Caco-2 (cell line): Measurements from ENCODE around the gene CNDP1. TPM values are rescaled to one million over a fixed set of nuclear protein-coding genes. Genes with fewer than 3 reads are reported as not detected.

ENCODE experiments used
- BruUV-seq: library from RNA; stranded (reverse); fragments of 400-500 nt; replicated peaks from 2 replicates; lab custom pipeline; 2021; lab: Mats Ljungman, UMichigan
- CTCF ChIA-PET: fragments of 300-600 bp; sonication (Branson Sonifier 250); formaldehyde crosslinking; loops from one replicate; lab custom pipeline; 2022; ENCODE audit warnings: antibody characterized with exemption; lab: Charles Lee
- POLR2A ChIA-PET: fragments of 300-600 bp; sonication (Branson Sonifier 250); formaldehyde crosslinking; loops from one replicate; lab custom pipeline; 2022; ENCODE audit warnings: antibody characterized with exemption; lab: Charles Lee
- DNase-seq, 2 experiments: peaks; one replicate each; pipeline versions ENCODE4 v3.0.0 to v3.0.0-alpha.2; 2020 to 2022
- H3K27me3 ChIP-seq: replicated peaks from 2 replicates; pipeline ENCODE4 v1.6.0; 2011; ENCODE audit warnings: low read length; ENCODE audit not compliant: control insufficient read depth, insufficient read depth
- H3K36me3 ChIP-seq: 2 replicates; pipeline ENCODE4 v1.5.1; 2011; ENCODE audit warnings: low read length; ENCODE audit not compliant: control insufficient read depth, insufficient read depth
- H3K4me1 ChIP-seq: fragments of 250-450 bp; sonication (Bioruptor Pico); 2 replicates; pipeline ENCODE4 v1.5.1; 2020; ENCODE audit warnings: mild to moderate bottlenecking
- H3K4me3 ChIP-seq: 2 replicates; pipeline ENCODE4 v1.5.1; 2011; ENCODE audit warnings: low read depth, mild to moderate bottlenecking, control low read depth, low read length
- H3K9me3 ChIP-seq: fragments of 250-450 bp; sonication (Bioruptor Pico); 2 replicates; pipeline ENCODE4 v1.5.1; 2020; ENCODE audit warnings: mild to moderate bottlenecking, moderate library complexity
- H3K27ac Mint-ChIP-seq: one replicate; pipeline ENCODE4 v1.8.0; 2022; ENCODE audit warnings: mixed read lengths; ENCODE audit not compliant: unreplicated experiment
- H3K27me3 Mint-ChIP-seq: one replicate; pipeline ENCODE4 v1.8.0; 2022; ENCODE audit warnings: mixed read lengths; ENCODE audit not compliant: insufficient read depth, unreplicated experiment
- H3K36me3 Mint-ChIP-seq: one replicate; pipeline ENCODE4 v1.8.0; 2022; ENCODE audit warnings: mild to moderate bottlenecking, mixed read lengths; ENCODE audit not compliant: insufficient read depth, unreplicated experiment
- H3K4me1 Mint-ChIP-seq: one replicate; pipeline ENCODE4 v1.8.0; 2022; ENCODE audit warnings: low read depth, mixed read lengths; ENCODE audit not compliant: unreplicated experiment
- H3K4me3 Mint-ChIP-seq: one replicate; pipeline ENCODE4 v1.8.0; 2022; ENCODE audit warnings: mild to moderate bottlenecking, moderate library complexity, mixed read lengths; ENCODE audit not compliant: unreplicated experiment
- H3K9me3 Mint-ChIP-seq: one replicate; pipeline ENCODE4 v1.8.0; 2022; ENCODE audit warnings: mixed read lengths; ENCODE audit not compliant: unreplicated experiment
- CTCF ChIP-seq, 2 experiments: fragments of 200-600 bp in 1 of 2; IDR thresholded peaks; 1 replicate in 1 of 2; 2 replicates in 1 of 2; pipeline versions ENCODE4 v1.5.1 to v1.8.0; 2011 to 2022; ENCODE audit warnings: antibody characterized with exemption in 1 of 2, control low read depth in 1 of 2, inconsistent platforms in 1 of 2, low read depth in 1 of 2, low read length in 1 of 2, mild to moderate bottlenecking in 1 of 2, moderate library complexity in 1 of 2; ENCODE audit not compliant: insufficient read depth in 1 of 2, severe bottlenecking in 1 of 2, unreplicated experiment in 1 of 2
- intact Hi-C: fragments of 100-400 bp; cut with micrococcal nuclease; formaldehyde crosslinking; loops from one replicate; pipeline ENCODE4 v1.10.0; 2022; ENCODE audit not compliant: unreplicated experiment
- total RNA-seq: library from RNA; stranded (reverse); gene quantifications from 2 replicates; pipeline ENCODE4 v1.2.3, GENCODE V29; 2022

Gene CNDP1
- total RNA-seq, 1 experiment from 2014 or later, result 0.48 TPM

DNA sequence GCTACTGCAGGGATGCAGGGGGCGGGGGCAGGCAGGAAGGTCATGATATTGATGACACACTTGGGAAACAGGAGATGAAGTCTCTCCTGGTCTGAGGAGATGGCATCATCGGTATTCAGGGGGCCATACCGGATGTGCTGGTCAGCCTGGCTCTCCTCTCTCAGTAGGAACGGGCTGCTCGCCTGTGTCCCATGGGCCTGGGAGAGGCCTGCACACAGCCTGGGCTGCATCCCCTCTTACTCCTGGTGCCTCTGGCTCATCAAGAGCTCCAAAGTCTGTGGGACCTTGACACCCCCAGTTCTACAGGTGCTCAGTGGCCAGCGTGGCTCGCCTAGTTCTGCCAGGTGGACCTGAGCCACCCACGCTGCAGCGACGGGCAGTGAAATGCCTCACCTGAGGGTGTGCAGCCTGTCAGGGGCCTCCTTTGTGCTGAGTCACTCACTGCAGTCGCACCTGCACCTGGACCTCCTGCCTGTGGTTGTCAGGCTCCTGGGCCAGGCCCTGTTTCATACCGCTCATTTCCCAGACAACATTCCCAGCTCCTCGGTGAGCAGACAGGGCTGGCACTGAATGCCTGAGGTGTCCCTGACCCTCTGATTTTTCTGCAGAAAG lies 18.6 kb upstream of the CNDP1 start:
- H3K9me3 ChIP-seq, result no peaks in the 10 kb centered on the region
- no TSS peak for BruUV-seq
- no peak for TF ChIP-seq CTCF (IDR thresholded peaks at IDR 0.05; ENCODE audit: insufficient read depth in 1 of 2, low read depth in 1 of 2, low read length in 1 of 2, severe bottlenecking in 1 of 2, unreplicated experiment in 1 of 2)
- H3K36me3 Mint-ChIP-seq, result peaks cover 34% of the 10 kb centered on the region
- POLR2A ChIA-PET, result no interaction called here
- no peaks in the 10 kb centered on the region for H3K27me3 ChIP-seq
- DNase-seq, result no peak
- CTCF ChIA-PET, result interaction anchor here (0.9 to 1.6 kb wide), 2 partner anchors 22 to 36 kb away, joined by 3 to 6 read pairs; no protein-coding TSS in a partner anchor
- peaks cover 33% of the 10 kb centered on the region for H3K4me1 ChIP-seq
- H3K4me3 ChIP-seq, result no peak overlapping the region
- H3K27me3 Mint-ChIP-seq, result no peaks in the 10 kb centered on the region
- no peak overlapping the region for H3K4me3 Mint-ChIP-seq
- H3K27ac Mint-ChIP-seq, result no peak overlapping the region
- H3K9me3 Mint-ChIP-seq, result no peaks in the 10 kb centered on the region
- intact Hi-C loops, result no loop called here
- H3K36me3 ChIP-seq, result peaks cover 1% of the 10 kb centered on the region; the same call in 1 of the 2 replicates
- peaks cover 6% of the 10 kb centered on the region for H3K4me1 Mint-ChIP-seq

- peaks cover 6% of the 10 kb centered on the region for H3K4me1 Mint-ChIP-seq
- H3K36me3 ChIP-seq, result peaks cover 1% of the 10 kb centered on the region; the same call in 1 of the 2 replicates
- TF ChIP-seq CTCF (IDR thresholded peaks at IDR 0.05; ENCODE audit: insufficient read depth in 1 of 2, low read depth in 1 of 2, low read length in 1 of 2, severe bottlenecking in 1 of 2, unreplicated experiment in 1 of 2), result no peak
- peaks cover 40% of the 10 kb centered on the region for H3K36me3 Mint-ChIP-seq
- peaks cover 33% of the 10 kb centered on the region for H3K4me1 ChIP-seq
- no peaks in the 10 kb centered on the region for H3K9me3 ChIP-seq
- intact Hi-C loops, result loop anchor here (1.0 kb wide), 3 partner anchors 7 to 26 kb away; partner anchors contain the start of gene CNDP2
- H3K4me3 ChIP-seq, result no peak overlapping the region
- ChIA-PET CTCF (interaction anchor here (1.0 to 1.6 kb wide), 4 partner anchors 20 to 35 kb away, joined by 5 to 11 read pairs (median 6); partner anchors contain the start of gene CNDP2), POLR2A (interaction anchor here (0.6 to 1.9 kb wide), 3 partner anchors 21 to 35 kb away, joined by 3 to 7 read pairs (median 6); partner anchors contain the start of gene CNDP2)
- H3K27ac Mint-ChIP-seq, result peak overlapping the region; percentile 96
- BruUV-seq, result TSS peak; percentile 65
- no peak for DNase-seq
- no peaks in the 10 kb centered on the region for H3K9me3 Mint-ChIP-seq
- H3K27me3 Mint-ChIP-seq, result no peaks in the 10 kb centered on the region
- no peak overlapping the region for H3K4me3 Mint-ChIP-seq
- H3K27me3 ChIP-seq, result no peaks in the 10 kb centered on the region
Measured at GRCh38 chr18:74516271-74517235, 17.7 kb upstream of the CNDP1 start.

GRCh38 chr18:74517236-74517630 lies 17.1 kb upstream of the CNDP1 start:
- no TSS peak for BruUV-seq
- H3K36me3 Mint-ChIP-seq, result peaks cover 38% of the 10 kb centered on the region
- H3K4me3 Mint-ChIP-seq, result peak overlapping the region; percentile 45
- no peak overlapping the region for H3K4me3 ChIP-seq
- no peaks in the 10 kb centered on the region; the same call in 1 of the 2 replicates for H3K36me3 ChIP-seq
- H3K4me1 ChIP-seq, result peaks cover 33% of the 10 kb centered on the region
- intact Hi-C loops, result loop anchor here (1.0 kb wide), 3 partner anchors 8 to 25 kb away; partner anchors contain the start of gene CNDP2
- no peaks in the 10 kb centered on the region for H3K9me3 ChIP-seq
- no peaks in the 10 kb centered on the region for H3K27me3 ChIP-seq
- POLR2A ChIA-PET, result interaction anchor here (0.6 to 1.9 kb wide), 3 partner anchors 22 to 34 kb away, joined by 3 to 7 read pairs (median 6); partner anchors contain the start of gene CNDP2
- H3K9me3 Mint-ChIP-seq, result no peaks in the 10 kb centered on the region
- TF ChIP-seq CTCF (IDR thresholded peaks at IDR 0.05; ENCODE audit: insufficient read depth in 1 of 2, low read depth in 1 of 2, low read length in 1 of 2, severe bottlenecking in 1 of 2, unreplicated experiment in 1 of 2), result no peak
- CTCF ChIA-PET, result interaction anchor here (1.0 to 1.6 kb wide), 4 partner anchors 21 to 35 kb away, joined by 5 to 11 read pairs (median 6); partner anchors contain the start of gene CNDP2
- peak; percentile 81 to 93 for DNase-seq
- peaks cover 6% of the 10 kb centered on the region for H3K4me1 Mint-ChIP-seq
- H3K27ac Mint-ChIP-seq, result peak overlapping the region; percentile 96
- no peaks in the 10 kb centered on the region for H3K27me3 Mint-ChIP-seq
